GM23338 (cell line): ENCODE measurements around the gene COMP. TPM values are rescaled to one million over a fixed set of nuclear protein-coding genes. Genes with fewer than 3 reads are reported as not detected.

Experiments used
- ATAC-seq: fragments of 200-7000 bp; cut with Tn5 transposase; 3 replicates; pipeline ENCODE4 v1.9.1; 2020
- DNase-seq: peaks from one replicate; pipeline ENCODE4 v3.0.0-alpha.2; 2015; ENCODE audit warnings: low spot score
- H2AFZ ChIP-seq: fragments of 200-600 bp; sonication (generic); 2 replicates; pipeline ENCODE4 v1.8.0; 2016; ENCODE audit warnings: antibody characterized with exemption, mild to moderate bottlenecking, moderate library complexity
- H3F3A ChIP-seq: fragments of 200-600 bp; sonication (generic); replicated peaks from 2 replicates; pipeline ENCODE4 v1.8.0; 2017; ENCODE audit warnings: antibody characterized with exemption, mixed run types, low read depth
- H3K27ac ChIP-seq: fragments of 200-600 bp; sonication (generic); 2 replicates; pipeline ENCODE4 v1.6.1; 2016; ENCODE audit warnings: low read depth
- H3K27me3 ChIP-seq: fragments of 200-600 bp; sonication (generic); 2 replicates; pipeline ENCODE4 v1.8.0; 2016; ENCODE audit warnings: mild to moderate bottlenecking, mixed run types, moderate library complexity; ENCODE audit not compliant: insufficient read depth
- H3K36me3 ChIP-seq: fragments of 200-600 bp; sonication (generic); 2 replicates; pipeline ENCODE4 v1.8.0; 2016; ENCODE audit warnings: mild to moderate bottlenecking; ENCODE audit not compliant: insufficient read depth
- H3K4me1 ChIP-seq: fragments of 200-600 bp; sonication (generic); 2 replicates; pipeline ENCODE4 v1.8.0; 2016; ENCODE audit warnings: mild to moderate bottlenecking, moderate library complexity; ENCODE audit not compliant: insufficient read depth
- H3K4me2 ChIP-seq: fragments of 200-600 bp; sonication (generic); 2 replicates; pipeline ENCODE4 v1.7.1; 2017; ENCODE audit warnings: mixed run types
- H3K4me3 ChIP-seq: fragments of 200-600 bp; sonication (generic); 2 replicates; pipeline ENCODE4 v1.6.1; 2016; ENCODE audit warnings: mixed run types
- H3K79me2 ChIP-seq: fragments of 200-600 bp; sonication (generic); replicated peaks from 2 replicates; pipeline ENCODE4 v1.8.0; 2017; ENCODE audit warnings: mild to moderate bottlenecking; ENCODE audit not compliant: insufficient read depth
- H3K9me2 ChIP-seq: fragments of 200-600 bp; sonication (generic); 2 replicates; pipeline ENCODE4 v1.8.0; 2017; ENCODE audit not compliant: insufficient read depth
- H4K20me1 ChIP-seq: fragments of 200-600 bp; sonication (generic); replicated peaks from 2 replicates; pipeline ENCODE4 v1.8.0; 2017; ENCODE audit warnings: mild to moderate bottlenecking; ENCODE audit not compliant: insufficient read depth
- H3K27ac Mint-ChIP-seq: 2 replicates; pipeline ENCODE4 v1.8.0; 2020; ENCODE audit warnings: inconsistent platforms, mild to moderate bottlenecking, moderate library complexity, mixed read lengths
- H3K27me3 Mint-ChIP-seq: 3 replicates; pipeline ENCODE4 v1.8.0; 2022; ENCODE audit warnings: low read depth, mild to moderate bottlenecking, moderate library complexity, mixed read lengths, inconsistent platforms; ENCODE audit not compliant: insufficient read depth, poor library complexity
- H3K36me3 Mint-ChIP-seq: 3 replicates; pipeline ENCODE4 v1.8.0; 2021; ENCODE audit warnings: low read depth, mild to moderate bottlenecking, inconsistent platforms, moderate library complexity, mixed read lengths
- H3K4me1 Mint-ChIP-seq: 3 replicates; pipeline ENCODE4 v1.8.0; 2020; ENCODE audit warnings: mild to moderate bottlenecking, inconsistent platforms, mixed read lengths
- H3K4me3 Mint-ChIP-seq: 3 replicates; pipeline ENCODE4 v1.8.0; 2021; ENCODE audit warnings: moderate library complexity, mild to moderate bottlenecking, inconsistent platforms, mixed read lengths
- H3K9me3 Mint-ChIP-seq: 3 replicates; pipeline ENCODE4 v1.8.0; 2020; ENCODE audit warnings: moderate library complexity, mild to moderate bottlenecking, inconsistent platforms, mixed read lengths
- CTCF ChIP-seq, 2 experiments: fragments of 200-600 bp in 1 of 2; sonication (generic) in 1 of 2; conservative IDR thresholded peaks; 2 replicates each; pipeline versions ENCODE4 v1.5.1 to v1.6.1; 2016 to 2017; ENCODE audit warnings: antibody characterized with exemption in 2 of 2, low read depth in 2 of 2, mild to moderate bottlenecking in 2 of 2, moderate library complexity in 1 of 2
- ETS1 ChIP-seq: IDR thresholded peaks from 2 replicates; pipeline ENCODE4 v1.6.1; 2016; ENCODE audit warnings: antibody characterized with exemption
- EZH2 ChIP-seq: fragments of 200-600 bp; sonication (generic); IDR thresholded peaks from one replicate; pipeline ENCODE4 v1.8.0; 2017; ENCODE audit warnings: antibody characterized with exemption, mild to moderate bottlenecking, low read depth; ENCODE audit not compliant: unreplicated experiment
- JUNB ChIP-seq: IDR thresholded peaks from one replicate; pipeline ENCODE4 v1.6.1; 2016; ENCODE audit warnings: antibody characterized with exemption; ENCODE audit not compliant: unreplicated experiment
- POLR2AphosphoS5 ChIP-seq: IDR thresholded peaks from 2 replicates; pipeline ENCODE4 v1.6.1; 2016; ENCODE audit warnings: antibody characterized with exemption, low read depth
- ZNF462 ChIP-seq: fragments of 250-450 bp; sonication (Bioruptor Pico); IDR thresholded peaks from 2 replicates; pipeline ENCODE4 v1.5.0; 2020; ENCODE audit warnings: mild to moderate bottlenecking, moderate library complexity
- polyA plus RNA-seq: library from polyadenylated mRNA; unstranded; fragments of >200 nt; fragmentation: Nextera tagmentation; extraction: Ambion mirVana; gene quantifications from 2 replicates; pipeline ENCODE4 v1.2.1, GENCODE V29; 2016
- total RNA-seq: library from RNA; depleted of rRNA; stranded (reverse); fragments of >200 nt; shearing (Covaris generic); gene quantifications from 2 replicates; pipeline ENCODE4 v1.2.3, GENCODE V29; 2014

COMP gene
- total and polyA plus RNA-seq, 2 experiments from 2014 or later = 0.58 to 0.63 TPM

GRCh38 chr19:18794692-18795091 is 3.6 kb upstream of the COMP start:
- Mint-ChIP-seq H3K27ac (no peak overlapping the region), H3K4me1 (peaks cover 4% of the 10 kb centered on the region), H3K9me3 (no peaks in the 10 kb centered on the region; the same call in 1 of the 3 replicates), H3K36me3 (no peaks in the 10 kb centered on the region), H3K27me3 (peaks cover 62% of the 10 kb centered on the region), H3K4me3 (no peak overlapping the region)
- Histone ChIP-seq H3K4me3 (no peak overlapping the region), H3K27me3 (peaks cover 93% of the 10 kb centered on the region), H4K20me1 (peaks cover 11% of the 10 kb centered on the region), H3K27ac (no peak overlapping the region), H3K79me2 (no peaks in the 10 kb centered on the region), H3K36me3 (no peaks in the 10 kb centered on the region), H3K9me2 (no peaks in the 10 kb centered on the region), H3K4me2 (no peak overlapping the region), H3F3A (no peaks in the 10 kb centered on the region), H2AFZ (no peak overlapping the region), H3K4me1 (peaks cover 9% of the 10 kb centered on the region; the same call in 1 of the 2 replicates)
- TF ChIP-seq JUNB (no peak), CTCF (conservative IDR thresholded peaks at IDR 0.05; ENCODE audit: low read depth in 2 of 2) (no peak), EZH2 (no peak), ZNF462 (CRISPR knock-in tag) (no peak), POLR2AphosphoS5 (no peak), ETS1 (no peak)
- no peak for DNase-seq
- ATAC-seq = no peak
